Mammary epithelial cell (primary cell): ENCODE results near the gene ESPNL.

Experiments
- EZH2 ChIP-seq: IDR thresholded peaks from 2 replicates; pipeline ENCODE4 v1.6.1; 2012; ENCODE audit warnings: low read length, inconsistent platforms, borderline replicate concordance
- TF ChIP-seq, protein P1 (sequence below), 2 donors: IDR thresholded peaks in 1 of 2; conservative IDR thresholded peaks in 1 of 2; 2 replicates each; pipeline ENCODE4 v1.5.1; 2011 to 2012; ENCODE audit warnings: inconsistent platforms in 2 of 2, low read length in 2 of 2, mild to moderate bottlenecking in 2 of 2, control low read depth in 1 of 2, low read depth in 1 of 2; ENCODE audit not compliant: insufficient read depth in 1 of 2; ENCODE audit errors: extremely low read depth in 1 of 2

GRCh38 chr2:238180554-238180953, 80.4 kb downstream of the ESPNL start:
- TF ChIP-seq, protein P1, sequence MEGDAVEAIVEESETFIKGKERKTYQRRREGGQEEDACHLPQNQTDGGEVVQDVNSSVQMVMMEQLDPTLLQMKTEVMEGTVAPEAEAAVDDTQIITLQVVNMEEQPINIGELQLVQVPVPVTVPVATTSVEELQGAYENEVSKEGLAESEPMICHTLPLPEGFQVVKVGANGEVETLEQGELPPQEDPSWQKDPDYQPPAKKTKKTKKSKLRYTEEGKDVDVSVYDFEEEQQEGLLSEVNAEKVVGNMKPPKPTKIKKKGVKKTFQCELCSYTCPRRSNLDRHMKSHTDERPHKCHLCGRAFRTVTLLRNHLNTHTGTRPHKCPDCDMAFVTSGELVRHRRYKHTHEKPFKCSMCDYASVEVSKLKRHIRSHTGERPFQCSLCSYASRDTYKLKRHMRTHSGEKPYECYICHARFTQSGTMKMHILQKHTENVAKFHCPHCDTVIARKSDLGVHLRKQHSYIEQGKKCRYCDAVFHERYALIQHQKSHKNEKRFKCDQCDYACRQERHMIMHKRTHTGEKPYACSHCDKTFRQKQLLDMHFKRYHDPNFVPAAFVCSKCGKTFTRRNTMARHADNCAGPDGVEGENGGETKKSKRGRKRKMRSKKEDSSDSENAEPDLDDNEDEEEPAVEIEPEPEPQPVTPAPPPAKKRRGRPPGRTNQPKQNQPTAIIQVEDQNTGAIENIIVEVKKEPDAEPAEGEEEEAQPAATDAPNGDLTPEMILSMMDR (conservative IDR thresholded peaks at IDR 0.05 in 1 of 2, IDR thresholded peaks at IDR 0.05 in 1 of 2; ENCODE audit: extremely low read depth in 1 of 2, insufficient read depth in 1 of 2, low read depth in 1 of 2, low read length in 2 of 2) = no peak
- TF ChIP-seq EZH2 = no peak
